Ovary (tissue), 9 donors: ENCODE data around the gene PCDHAC1. TPM values are rescaled to one million over a fixed set of nuclear protein-coding genes. Genes with fewer than 3 reads are reported as not detected.
A peak's percentile ranks its signal among the peaks of the same experiment; 100 is the strongest.

ENCODE experiments used
- DNase-seq, 5 donors: peaks; one replicate each; pipeline ENCODE4 v3.0.0-alpha.2; 2019 to 2020
- H3K27ac ChIP-seq, 2 donors: fragments of 200-600 bp; one replicate each; pipeline versions ENCODE4 v1.5.1 to v1.8.0; 2019 to 2022
- H3K27me3 ChIP-seq: fragments of 200-600 bp; one replicate; pipeline ENCODE4 v1.8.0; 2022
- H3K36me3 ChIP-seq: fragments of 200-600 bp; sonication (generic); one replicate; pipeline ENCODE4 v1.5.1; 2019
- H3K4me1 ChIP-seq: one replicate; pipeline ENCODE4 v1.8.1; 2013; ENCODE audit warnings: mild to moderate bottlenecking, moderate library complexity; ENCODE audit not compliant: insufficient read depth
- H3K4me3 ChIP-seq: fragments of 200-600 bp; sonication (generic); one replicate; pipeline ENCODE4 v1.5.1; 2017
- H3K9me3 ChIP-seq, 2 donors: fragments of 200-600 bp in 1 of 2; sonication (generic) in 1 of 2; one replicate each; pipeline versions ENCODE4 v1.5.1 to v1.8.1; 2013 to 2019; ENCODE audit warnings: mild to moderate bottlenecking in 1 of 2, moderate library complexity in 1 of 2
- EP300 ChIP-seq: sonication (generic); formaldehyde crosslinking; IDR thresholded peaks from one replicate; pipeline ENCODE4 v1.6.1; 2017; ENCODE audit warnings: antibody characterized with exemption
- POLR2A ChIP-seq: fragments of 450-650 bp; IDR thresholded peaks from one replicate; pipeline ENCODE4 v1.6.1; 2017; ENCODE audit warnings: antibody characterized with exemption, mild to moderate bottlenecking, moderate library complexity
- WGBS, 3 donors: extraction: QIAGEN DNeasy Blood & Tissue Kit in 1 of 3; methylation state at CpG; one replicate each; pipeline versions ENCODE4 v1.1.5 to v1.1.7; 2013 to 2017; 5-methylcytosine and 5-hydroxymethylcytosine counted together
- intact Hi-C, 4 donors: fragments of 100-400 bp; cut with DNase I; formaldehyde crosslinking; loops; one replicate each; pipeline versions ENCODE4 v1.11.0 to v1.15.1; 2022 to 2023
- polyA plus RNA-seq, 2 donors: library from polyadenylated mRNA; stranded (reverse); fragments of 200-250 nt in 1 of 2; fragments of 350-450 nt in 1 of 2; fragmentation: Illumina TruSeq in 1 of 2; extraction: RNeasy Lipid Tissue Mini Kit (QIAGEN cat#74804) in 1 of 2; gene quantifications; one replicate each; pipeline ENCODE4 v1.2.3, GENCODE V29; 2013 to 2014
- total RNA-seq, 7 donors: library from RNA; depleted of rRNA in 2 of 7; stranded (reverse); fragments of >200 nt in 2 of 7; fragmentation: NEBNext Ultra II Directional in 3 of 7; extraction: Animal tissue kit (Norgen Biotek cat#: 25700) in 3 of 7; gene quantifications; one replicate each; pipeline versions ENCODE4 v1.1.0 to v1.2.4, GENCODE V29; 2016 to 2023
- TF ChIP-seq, protein P1 (sequence below), 3 donors: fragments of 450-650 bp in 2 of 3; fragments of 200-600 bp in 1 of 3; IDR thresholded peaks; one replicate each; pipeline versions ENCODE4 v1.5.1 to v1.8.0; 2016 to 2022; ENCODE audit warnings: antibody characterized with exemption in 3 of 3, mild to moderate bottlenecking in 1 of 3
- donor health status: DM: no; HTN: no; CAD: no; lungs with moderate emphysema.
- donor health status: DM: no; HTN: no; CAD: no.
- donor health status: Bipolar disorder and iron deficiency.
- donor health status: DM: yes; HTN: yes; CAD: no.
- donor health status: DM: no; HTN: no; CAD: no.
- donor health status: DM: yes; HTN: yes; CAD: no.

PCDHAC1 gene
- total and polyA plus RNA-seq, 9 donors: 0.04 to 0.82 (median 0.50) TPM

DNA sequence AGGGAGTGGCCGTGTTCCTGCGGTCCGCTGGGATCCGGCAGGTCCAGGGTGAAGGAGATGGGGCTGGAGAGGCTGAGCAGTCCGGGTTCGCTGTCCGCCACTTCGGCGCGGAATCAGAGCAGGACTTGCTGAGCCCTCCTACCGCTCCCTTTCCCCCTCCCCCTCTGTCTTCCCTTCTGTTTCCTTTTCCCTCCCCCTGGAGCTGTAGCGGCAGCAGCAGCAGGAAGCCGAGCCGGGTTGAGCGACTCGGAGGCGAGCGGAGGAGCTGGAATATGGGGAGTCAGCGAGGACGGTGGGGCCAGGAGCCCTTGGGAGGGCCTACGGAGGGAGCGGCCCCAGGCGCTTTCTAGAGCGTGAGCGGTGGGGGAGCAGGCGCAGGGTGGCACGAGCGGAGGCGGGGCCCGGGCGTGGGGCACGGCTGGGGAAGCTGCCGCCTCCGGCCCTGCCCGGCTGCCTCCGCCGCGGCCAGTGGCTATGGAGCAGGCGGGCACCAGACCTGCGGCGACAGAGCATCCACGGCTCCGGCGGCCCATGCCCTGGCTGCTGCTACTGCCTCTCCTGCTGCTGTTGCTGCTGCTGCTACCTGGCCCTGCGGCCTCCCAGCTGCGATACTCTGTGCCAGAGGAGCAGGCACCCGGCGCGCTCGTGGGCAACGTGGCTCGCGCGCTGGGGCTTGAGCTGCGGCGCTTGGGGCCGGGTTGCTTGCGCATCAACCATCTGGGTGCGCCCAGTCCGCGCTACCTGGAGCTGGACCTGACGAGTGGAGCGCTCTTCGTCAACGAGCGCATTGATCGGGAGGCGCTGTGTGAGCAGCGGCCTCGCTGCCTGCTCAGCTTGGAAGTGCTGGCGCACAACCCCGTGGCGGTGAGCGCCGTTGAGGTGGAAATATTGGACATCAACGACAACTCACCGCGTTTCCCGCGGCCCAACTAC, 40.5 kb downstream of the PCDHAC1 start, which contains the start of gene PCDHAC2:
PCDHAC2 (plus strand) TSS at position 184 of the 933 bp plus-strand sequence; CDS start at position 475, 291 bp downstream.
- no peaks in the 10 kb centered on the region for H3K27me3 ChIP-seq
- peak within 1 kb of the TSS; percentile 50 for H3K4me3 ChIP-seq
- peak in 4 of 5 donors; percentile 8 to 40 (median 18) for DNase-seq
- H3K4me1 ChIP-seq: peaks cover 2% of the 10 kb centered on the region
- no peaks in the 10 kb centered on the region for H3K36me3 ChIP-seq
- intact Hi-C loops: no loop called here
- no peak within 1 kb of the TSS for H3K27ac ChIP-seq
- WGBS, 3 donors: 0 to 1% (median 1%) methylated on average over 40 to 80 of the region's 80 CpGs
- no peak for TF ChIP-seq POLR2A
- TF ChIP-seq, protein P1, sequence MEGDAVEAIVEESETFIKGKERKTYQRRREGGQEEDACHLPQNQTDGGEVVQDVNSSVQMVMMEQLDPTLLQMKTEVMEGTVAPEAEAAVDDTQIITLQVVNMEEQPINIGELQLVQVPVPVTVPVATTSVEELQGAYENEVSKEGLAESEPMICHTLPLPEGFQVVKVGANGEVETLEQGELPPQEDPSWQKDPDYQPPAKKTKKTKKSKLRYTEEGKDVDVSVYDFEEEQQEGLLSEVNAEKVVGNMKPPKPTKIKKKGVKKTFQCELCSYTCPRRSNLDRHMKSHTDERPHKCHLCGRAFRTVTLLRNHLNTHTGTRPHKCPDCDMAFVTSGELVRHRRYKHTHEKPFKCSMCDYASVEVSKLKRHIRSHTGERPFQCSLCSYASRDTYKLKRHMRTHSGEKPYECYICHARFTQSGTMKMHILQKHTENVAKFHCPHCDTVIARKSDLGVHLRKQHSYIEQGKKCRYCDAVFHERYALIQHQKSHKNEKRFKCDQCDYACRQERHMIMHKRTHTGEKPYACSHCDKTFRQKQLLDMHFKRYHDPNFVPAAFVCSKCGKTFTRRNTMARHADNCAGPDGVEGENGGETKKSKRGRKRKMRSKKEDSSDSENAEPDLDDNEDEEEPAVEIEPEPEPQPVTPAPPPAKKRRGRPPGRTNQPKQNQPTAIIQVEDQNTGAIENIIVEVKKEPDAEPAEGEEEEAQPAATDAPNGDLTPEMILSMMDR (IDR thresholded peaks at IDR 0.05): no peak
- TF ChIP-seq EP300: no peak
- H3K9me3 ChIP-seq: no peaks in the 10 kb centered on the region

DNA sequence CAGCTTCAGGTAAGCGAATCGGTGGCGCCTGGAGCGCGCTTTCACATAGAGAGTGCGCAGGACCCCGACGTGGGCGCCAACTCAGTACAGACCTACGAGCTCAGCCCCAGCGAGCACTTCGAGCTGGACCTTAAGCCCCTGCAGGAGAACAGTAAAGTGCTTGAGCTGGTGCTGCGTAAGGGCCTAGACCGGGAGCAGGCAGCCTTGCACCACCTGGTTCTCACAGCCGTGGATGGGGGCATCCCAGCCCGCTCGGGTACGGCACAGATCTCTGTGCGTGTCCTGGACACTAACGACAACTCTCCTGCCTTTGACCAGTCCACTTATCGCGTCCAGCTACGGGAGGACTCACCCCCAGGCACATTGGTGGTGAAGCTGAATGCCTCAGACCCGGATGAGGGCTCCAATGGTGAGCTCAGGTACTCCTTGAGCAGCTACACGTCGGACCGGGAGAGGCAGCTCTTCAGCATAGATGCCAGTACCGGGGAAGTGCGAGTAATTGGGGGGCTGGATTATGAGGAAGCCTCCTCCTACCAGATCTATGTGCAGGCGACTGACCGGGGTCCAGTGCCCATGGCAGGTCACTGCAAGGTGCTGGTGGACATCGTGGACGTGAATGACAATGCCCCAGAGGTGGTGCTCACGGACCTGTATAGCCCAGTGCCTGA, 41.3 kb downstream of the PCDHAC1 start:
- peak in 1 of 5 donors; percentile 8 for DNase-seq
- no peaks in the 10 kb centered on the region for H3K36me3 ChIP-seq
- no peak overlapping the region for H3K27ac ChIP-seq
- H3K9me3 ChIP-seq: no peaks in the 10 kb centered on the region
- no peaks in the 10 kb centered on the region for H3K27me3 ChIP-seq
- peak overlapping the region; percentile 50 for H3K4me3 ChIP-seq
- H3K4me1 ChIP-seq: peaks cover 2% of the 10 kb centered on the region
- 27 to 47% (median 45%) methylated on average over 34 of the region's 34 CpGs for WGBS, 3 donors
- TF ChIP-seq EP300 (no peak), POLR2A (no peak)
- TF ChIP-seq, protein P1 (IDR thresholded peaks at IDR 0.05): no peak
- intact Hi-C loops: no loop called here

DNA sequence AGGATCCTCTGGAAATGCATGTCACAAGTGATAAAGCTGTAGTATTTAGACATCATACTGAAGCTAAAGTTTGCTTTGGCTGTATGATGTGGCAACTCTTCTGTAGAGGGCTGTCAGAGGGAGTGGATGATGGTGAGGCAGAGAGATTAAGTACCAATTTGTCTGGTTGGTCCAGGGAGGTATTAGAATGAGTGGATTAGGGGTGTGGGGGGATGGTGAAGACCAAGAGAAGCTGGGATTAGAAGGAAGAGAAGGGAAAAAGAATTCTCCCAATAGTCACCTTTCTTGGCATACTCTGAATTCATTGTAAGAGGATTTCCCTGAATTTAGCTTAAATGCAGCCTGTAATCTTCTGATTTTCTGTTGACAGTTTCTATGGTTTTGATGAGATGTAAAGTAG, 43.8 kb downstream of the PCDHAC1 start:
- Histone ChIP-seq H3K4me3 (no peak overlapping the region), H3K9me3 (no peaks in the 10 kb centered on the region), H3K36me3 (no peaks in the 10 kb centered on the region), H3K4me1 (peaks cover 2% of the 10 kb centered on the region), H3K27me3 (no peaks in the 10 kb centered on the region), H3K27ac (no peak overlapping the region)
- intact Hi-C loops: no loop called here
- no peak for DNase-seq
- no peak for TF ChIP-seq EP300
- TF ChIP-seq, protein P1 (IDR thresholded peaks at IDR 0.05): no peak

DNA sequence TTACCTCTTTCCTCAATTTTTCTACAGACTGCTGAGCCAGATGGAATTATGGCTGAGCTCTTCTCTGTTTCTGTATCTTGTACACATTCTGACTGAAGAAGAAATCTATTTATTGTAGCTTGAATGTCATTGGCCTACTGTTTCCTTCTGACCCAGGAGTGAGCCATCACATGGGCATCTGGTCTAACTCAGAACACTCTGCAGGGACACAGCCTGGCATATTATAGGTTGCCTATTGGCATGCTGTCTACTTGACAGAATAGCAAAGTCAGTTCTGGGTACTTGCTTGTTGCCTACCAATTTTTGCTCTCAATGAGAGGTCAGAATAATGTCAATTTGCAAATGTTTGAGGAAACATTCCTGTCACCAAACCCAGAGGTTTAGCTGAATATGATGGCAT, 47.5 kb downstream of the PCDHAC1 start:
- no peak overlapping the region for H3K27ac ChIP-seq
- H3K9me3 ChIP-seq: no peaks in the 10 kb centered on the region
- H3K4me1 ChIP-seq: no peaks in the 10 kb centered on the region
- no peak overlapping the region for H3K4me3 ChIP-seq
- no peaks in the 10 kb centered on the region for H3K27me3 ChIP-seq
- intact Hi-C loops: no loop called here
- no peak for DNase-seq
- no peaks in the 10 kb centered on the region for H3K36me3 ChIP-seq
- TF ChIP-seq EP300 (no peak), POLR2A (no peak)
- TF ChIP-seq, protein P1 (IDR thresholded peaks at IDR 0.05): no peak
